ENCODE data around the gene CLNK. TPM values are rescaled to one million over a fixed set of nuclear protein-coding genes. Genes with fewer than 3 reads are reported as not detected.
A peak's percentile ranks its signal among the peaks of the same experiment; 100 is the strongest.

Gene CLNK, protein sequence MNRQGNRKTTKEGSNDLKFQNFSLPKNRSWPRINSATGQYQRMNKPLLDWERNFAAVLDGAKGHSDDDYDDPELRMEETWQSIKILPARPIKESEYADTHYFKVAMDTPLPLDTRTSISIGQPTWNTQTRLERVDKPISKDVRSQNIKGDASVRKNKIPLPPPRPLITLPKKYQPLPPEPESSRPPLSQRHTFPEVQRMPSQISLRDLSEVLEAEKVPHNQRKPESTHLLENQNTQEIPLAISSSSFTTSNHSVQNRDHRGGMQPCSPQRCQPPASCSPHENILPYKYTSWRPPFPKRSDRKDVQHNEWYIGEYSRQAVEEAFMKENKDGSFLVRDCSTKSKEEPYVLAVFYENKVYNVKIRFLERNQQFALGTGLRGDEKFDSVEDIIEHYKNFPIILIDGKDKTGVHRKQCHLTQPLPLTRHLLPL
- 0.52 TPM for total RNA-seq

DNA sequence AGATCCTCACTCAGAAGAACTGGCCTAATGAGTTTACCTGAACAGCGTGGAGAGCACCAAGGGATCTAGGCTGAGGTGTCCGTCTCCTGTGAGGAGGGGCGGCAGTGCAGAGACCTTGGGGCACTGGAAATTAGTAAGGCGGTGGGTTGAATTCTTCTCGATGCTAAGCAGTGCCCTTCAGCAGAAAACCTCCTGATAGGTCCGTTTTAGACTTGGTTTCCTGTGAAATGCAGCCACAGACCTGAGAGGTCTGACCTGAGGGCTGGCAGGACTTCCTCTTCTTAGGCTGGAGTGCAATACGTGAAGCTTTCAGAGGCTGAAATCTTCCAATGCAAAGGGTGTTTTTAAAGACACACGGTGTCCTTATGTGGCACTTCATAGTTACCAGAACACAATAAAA lies at the start of gene CLNK:
Gene CLNK (minus strand): TSS at position 138 of the 400 bp plus-strand sequence. CDS start 16,899 bp downstream, outside the sequence.
- Histone ChIP-seq H3K27me3 (ENCODE audit: insufficient read depth, low read length) (no peaks in the 10 kb centered on the region), H3K4me1 (ENCODE audit: insufficient read depth, low read length) (peaks cover 21% of the 10 kb centered on the region), H3K4me3 (ENCODE audit: low read length) (peak within 1 kb of the TSS; percentile 9)

DNA sequence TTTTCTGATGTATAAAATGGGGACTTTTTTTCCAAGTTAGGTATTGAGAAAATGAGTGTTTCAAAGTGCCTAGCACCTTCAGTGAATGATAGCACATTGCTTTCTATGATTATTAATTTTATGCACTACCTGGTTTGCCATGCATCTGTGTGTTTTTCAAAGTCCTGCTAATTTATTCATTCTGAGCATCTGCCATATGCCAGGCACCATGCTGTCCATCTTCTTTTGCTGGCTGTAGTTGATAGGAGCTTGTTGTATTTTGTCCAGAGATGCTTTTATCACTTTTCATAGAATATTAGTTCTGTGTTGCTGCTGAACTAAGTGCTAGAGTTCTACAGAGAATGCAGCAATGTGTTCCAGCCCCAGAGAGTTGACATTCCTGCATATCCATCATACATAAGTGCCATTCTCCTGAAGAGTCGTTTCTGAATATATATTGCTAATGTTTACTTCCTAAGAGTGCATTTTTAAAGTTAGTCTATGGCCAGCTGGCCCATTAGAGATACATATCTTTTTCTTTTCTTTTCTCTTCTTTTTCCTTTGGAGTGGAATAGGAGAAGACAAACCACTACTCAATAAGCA lies 49.0 kb upstream of the CLNK start:
- no peak overlapping the region for H3K4me3 ChIP-seq (ENCODE audit: low read length)
- H3K4me1 ChIP-seq (ENCODE audit: insufficient read depth, low read length): peaks cover 10% of the 10 kb centered on the region

More for the DNA sequence above, at the start of gene CLNK:
- no peaks in the 10 kb centered on the region for H3K9me3 ChIP-seq (ENCODE audit: low read depth, low read length)

DNA sequence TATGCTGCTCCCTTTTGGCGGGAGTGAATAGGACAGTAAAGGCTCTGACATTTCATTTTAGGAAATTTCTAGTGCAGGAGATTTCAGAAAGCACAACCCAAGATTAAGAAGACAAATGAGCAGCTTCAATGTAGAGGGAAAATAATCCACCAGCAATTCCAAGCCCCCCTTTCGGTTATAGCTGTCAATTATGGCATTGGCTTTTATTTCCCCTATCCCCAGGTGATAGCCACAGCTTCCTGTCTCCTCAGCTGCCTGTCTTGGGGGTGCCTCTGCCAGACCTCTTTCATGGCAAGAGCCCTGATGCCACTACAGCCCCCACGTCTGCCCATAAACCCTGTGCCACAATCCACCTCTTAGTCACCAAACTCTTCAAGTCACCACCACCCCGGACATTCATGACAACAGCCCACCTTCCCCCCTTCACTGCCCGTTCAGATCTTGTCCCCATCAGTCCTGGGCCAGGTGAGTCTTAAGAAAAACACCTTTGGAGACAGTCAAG lies 48.4 kb upstream of the CLNK start:
- no peak overlapping the region for H3K4me3 ChIP-seq (ENCODE audit: low read length)
- no peaks in the 10 kb centered on the region for H3K9me3 ChIP-seq (ENCODE audit: low read depth, low read length)

More for the DNA sequence above, 49.0 kb upstream of the CLNK start:
- Histone ChIP-seq H3K27me3 (ENCODE audit: insufficient read depth, low read length) (no peaks in the 10 kb centered on the region), H3K9me3 (ENCODE audit: low read depth, low read length) (no peaks in the 10 kb centered on the region)

DNA sequence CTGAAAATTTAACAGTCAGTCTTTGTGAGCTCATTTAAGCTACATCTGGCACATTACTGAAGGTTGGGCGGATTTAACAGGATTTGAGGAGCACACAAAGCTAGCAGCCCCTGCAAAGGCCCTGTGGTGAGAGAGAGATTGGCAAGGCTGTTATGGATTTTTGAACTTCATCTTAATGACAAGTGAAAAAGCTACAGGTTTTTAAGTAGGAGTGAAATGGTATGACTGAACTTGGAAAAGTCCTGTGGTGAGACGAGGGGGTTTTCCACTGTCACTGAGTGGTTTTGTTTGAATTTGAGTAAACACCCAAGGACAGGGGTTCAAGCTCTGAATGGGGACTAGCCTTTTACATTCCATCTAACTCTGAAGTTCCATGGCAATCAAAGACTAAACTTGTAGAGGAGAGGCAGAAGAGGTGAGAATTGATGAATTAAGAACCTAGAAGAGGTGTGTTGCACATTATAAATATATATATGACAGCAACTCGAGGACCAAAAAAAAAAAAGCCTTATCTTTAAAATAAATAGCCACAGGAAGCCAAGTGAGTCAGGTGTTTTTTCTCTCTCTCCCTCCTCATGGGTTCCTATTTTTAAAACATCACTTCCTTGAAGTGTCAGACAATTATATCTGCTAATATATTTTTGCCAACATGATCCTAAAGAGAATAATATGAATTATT lies 47.8 kb upstream of the CLNK start:
- Histone ChIP-seq H3K9me3 (ENCODE audit: low read depth, low read length) (no peaks in the 10 kb centered on the region), H3K27me3 (ENCODE audit: insufficient read depth, low read length) (no peaks in the 10 kb centered on the region), H3K4me3 (ENCODE audit: low read length) (no peak overlapping the region), H3K4me1 (ENCODE audit: insufficient read depth, low read length) (peaks cover 10% of the 10 kb centered on the region)

More for the DNA sequence above, 48.4 kb upstream of the CLNK start:
- Histone ChIP-seq H3K4me1 (ENCODE audit: insufficient read depth, low read length) (peaks cover 10% of the 10 kb centered on the region), H3K27me3 (ENCODE audit: insufficient read depth, low read length) (no peaks in the 10 kb centered on the region)

DNA sequence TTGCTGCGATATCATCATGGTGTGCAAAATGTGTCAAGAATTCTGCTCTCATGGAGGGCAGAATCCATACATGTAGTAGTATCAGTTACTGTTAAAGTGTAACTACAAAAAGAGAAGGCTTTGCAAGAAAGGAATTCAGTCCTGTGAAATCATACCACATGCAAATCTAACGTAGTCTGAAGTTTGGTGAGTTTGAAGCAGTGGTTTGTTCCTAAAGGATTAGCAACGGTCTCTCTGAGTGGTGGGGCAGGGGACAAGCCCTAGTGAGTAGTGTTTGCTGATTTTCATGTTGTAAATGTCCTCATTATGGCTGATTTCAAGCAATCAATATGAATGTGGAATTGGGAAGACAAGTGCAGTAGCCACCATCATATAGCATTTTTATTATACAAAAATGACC lies 47.1 kb upstream of the CLNK start:
- Histone ChIP-seq H3K4me1 (ENCODE audit: insufficient read depth, low read length) (peaks cover 10% of the 10 kb centered on the region), H3K4me3 (ENCODE audit: low read length) (no peak overlapping the region), H3K27me3 (ENCODE audit: insufficient read depth, low read length) (no peaks in the 10 kb centered on the region), H3K9me3 (ENCODE audit: low read depth, low read length) (no peaks in the 10 kb centered on the region)

DNA sequence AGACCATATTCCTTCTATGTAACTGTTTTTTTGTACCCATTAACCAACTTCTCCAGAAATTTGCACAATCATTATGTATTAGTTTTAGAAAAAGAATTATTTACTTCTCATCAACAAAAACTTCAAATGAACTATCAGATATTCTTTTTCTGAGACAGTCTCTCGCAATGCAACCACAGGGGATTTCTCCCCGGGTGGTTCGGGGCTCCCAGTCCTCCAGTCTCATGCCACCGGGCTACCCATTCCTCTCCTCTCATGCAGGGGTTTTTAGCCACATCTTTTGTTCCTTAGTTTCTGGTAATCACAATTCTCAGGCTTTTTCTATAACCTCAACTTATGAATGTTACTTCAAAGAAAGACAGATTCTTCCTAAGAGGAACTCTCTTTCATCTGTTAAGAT lies 46.6 kb upstream of the CLNK start:
- H3K27me3 ChIP-seq (ENCODE audit: insufficient read depth, low read length): no peaks in the 10 kb centered on the region
- H3K4me3 ChIP-seq (ENCODE audit: low read length): no peak overlapping the region
- no peaks in the 10 kb centered on the region for H3K9me3 ChIP-seq (ENCODE audit: low read depth, low read length)
- H3K4me1 ChIP-seq (ENCODE audit: insufficient read depth, low read length): peaks cover 10% of the 10 kb centered on the region

DNA sequence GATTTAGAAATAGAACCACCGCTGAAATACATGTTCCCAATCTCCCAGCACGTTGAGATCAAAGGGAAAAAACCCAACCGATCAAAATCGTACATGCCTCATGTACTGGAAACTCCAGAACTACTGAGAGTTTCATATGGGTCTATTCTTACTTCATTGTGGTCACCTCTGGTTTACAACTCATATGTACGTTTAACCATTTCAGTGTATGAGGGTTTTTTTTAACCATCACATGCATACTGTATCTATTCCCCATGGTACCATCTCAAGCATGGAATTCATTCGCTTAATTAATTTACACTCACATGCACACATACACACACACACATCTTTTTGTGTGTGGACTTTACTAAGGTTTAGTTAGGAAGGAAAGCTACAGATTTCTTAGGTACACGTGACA lies 46.0 kb upstream of the CLNK start:
- Histone ChIP-seq H3K27me3 (ENCODE audit: insufficient read depth, low read length) (no peaks in the 10 kb centered on the region), H3K9me3 (ENCODE audit: low read depth, low read length) (no peaks in the 10 kb centered on the region), H3K4me3 (ENCODE audit: low read length) (no peak overlapping the region), H3K4me1 (ENCODE audit: insufficient read depth, low read length) (peaks cover 10% of the 10 kb centered on the region)

DNA sequence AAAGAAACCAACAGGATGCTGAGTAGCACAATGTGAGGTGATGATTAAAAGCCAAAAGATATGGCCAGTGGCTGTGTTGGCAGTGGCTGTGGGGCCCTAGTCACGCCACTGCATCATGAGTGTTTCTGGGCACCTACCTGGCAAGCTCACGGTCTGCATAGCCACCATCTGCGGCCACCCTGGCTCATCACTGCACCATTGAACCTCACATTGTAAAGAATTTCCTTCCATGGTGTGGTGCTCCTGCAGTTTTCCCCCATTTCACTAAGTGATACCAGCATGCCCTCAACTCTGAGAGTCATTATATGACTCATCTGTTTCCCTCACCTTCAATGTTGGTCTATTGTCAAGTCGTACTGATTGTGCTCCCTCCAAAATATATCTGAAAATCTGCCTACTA lies 45.5 kb upstream of the CLNK start:
- H3K27me3 ChIP-seq (ENCODE audit: insufficient read depth, low read length): no peaks in the 10 kb centered on the region
- H3K9me3 ChIP-seq (ENCODE audit: low read depth, low read length): no peaks in the 10 kb centered on the region
- peaks cover 10% of the 10 kb centered on the region for H3K4me1 ChIP-seq (ENCODE audit: insufficient read depth, low read length)
- no peak overlapping the region for H3K4me3 ChIP-seq (ENCODE audit: low read length)

DNA sequence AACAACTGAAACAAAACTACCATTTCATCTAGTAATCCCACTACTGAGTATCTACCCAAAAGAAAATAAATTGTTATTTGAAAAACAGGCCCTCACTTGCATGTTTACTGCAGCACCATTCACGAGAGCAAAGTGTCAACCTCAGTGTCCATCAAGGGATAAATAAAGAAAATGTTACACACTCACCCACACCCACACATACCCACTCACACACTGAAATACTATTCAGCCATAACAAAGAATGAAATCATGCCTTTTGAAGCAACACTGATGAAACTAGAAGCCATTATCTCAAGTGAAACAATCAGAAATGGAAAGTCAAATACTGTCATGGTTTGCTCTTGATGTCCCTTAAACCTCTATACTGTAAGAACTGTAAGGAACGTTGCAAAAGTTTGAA lies 44.8 kb upstream of the CLNK start:
- no peak overlapping the region for H3K4me3 ChIP-seq (ENCODE audit: low read length)
- H3K4me1 ChIP-seq (ENCODE audit: insufficient read depth, low read length): peaks cover 10% of the 10 kb centered on the region
- no peaks in the 10 kb centered on the region for H3K27me3 ChIP-seq (ENCODE audit: insufficient read depth, low read length)
- no peaks in the 10 kb centered on the region for H3K9me3 ChIP-seq (ENCODE audit: low read depth, low read length)

DNA sequence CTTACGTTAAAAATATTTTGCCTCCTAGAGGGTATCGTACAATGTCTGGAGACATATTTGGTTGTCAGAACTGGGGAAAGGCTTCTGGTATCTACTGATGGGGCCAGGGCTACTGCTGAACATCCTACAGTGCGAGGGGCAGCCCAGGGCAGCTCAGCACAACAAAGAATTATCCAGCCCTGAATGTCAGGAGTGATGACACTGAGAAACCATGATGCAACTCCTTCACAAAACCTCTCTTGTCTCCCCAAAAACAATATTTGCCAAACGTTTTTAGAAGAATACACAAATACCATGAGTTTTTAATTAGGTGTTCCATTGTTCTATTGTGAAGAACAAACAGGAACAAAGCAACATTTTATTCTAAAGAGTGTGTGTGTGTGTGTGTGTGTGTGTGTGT lies 43.4 kb upstream of the CLNK start:
- Histone ChIP-seq H3K27me3 (ENCODE audit: insufficient read depth, low read length) (no peaks in the 10 kb centered on the region), H3K4me1 (ENCODE audit: insufficient read depth, low read length) (peaks cover 7% of the 10 kb centered on the region), H3K9me3 (ENCODE audit: low read depth, low read length) (no peaks in the 10 kb centered on the region), H3K4me3 (ENCODE audit: low read length) (no peak overlapping the region)

DNA sequence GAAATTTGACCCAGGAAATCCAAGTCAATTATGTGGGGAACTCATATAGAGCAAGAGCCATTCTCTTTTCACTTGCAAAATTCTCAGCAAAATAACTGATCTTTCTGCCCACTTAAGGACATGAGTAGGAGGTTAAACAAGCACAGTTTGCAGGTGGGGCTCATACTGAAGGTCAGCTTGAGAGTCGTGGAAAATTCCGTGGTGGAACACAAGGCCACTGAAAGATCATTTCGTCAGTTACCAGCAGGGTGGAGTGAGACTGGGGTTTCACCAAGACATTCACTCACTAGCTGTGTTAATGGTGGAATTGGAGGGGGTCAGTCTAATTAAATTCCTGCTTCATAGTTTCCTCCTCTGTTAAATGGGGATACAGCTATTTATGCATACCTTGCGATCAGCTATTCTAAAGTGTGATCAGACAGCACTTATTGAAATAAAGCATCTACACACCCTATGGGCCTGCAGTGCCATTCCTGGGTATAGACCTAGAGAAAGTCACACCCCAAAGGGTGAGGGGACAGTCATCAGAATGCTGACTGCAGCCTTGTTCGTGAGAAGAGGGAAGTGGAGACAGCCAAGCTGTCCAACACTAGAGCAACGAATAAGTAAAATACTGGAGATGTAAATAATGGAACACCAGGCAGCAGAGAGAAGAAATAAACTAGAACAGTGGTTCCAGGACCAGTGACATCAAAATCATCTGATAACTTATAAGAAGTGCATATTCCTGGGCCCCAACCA lies 42.7 kb upstream of the CLNK start:
- no peak overlapping the region for H3K4me3 ChIP-seq (ENCODE audit: low read length)
- no peaks in the 10 kb centered on the region for H3K27me3 ChIP-seq (ENCODE audit: insufficient read depth, low read length)
- no peaks in the 10 kb centered on the region for H3K9me3 ChIP-seq (ENCODE audit: low read depth, low read length)
- H3K4me1 ChIP-seq (ENCODE audit: insufficient read depth, low read length): peaks cover 3% of the 10 kb centered on the region

DNA sequence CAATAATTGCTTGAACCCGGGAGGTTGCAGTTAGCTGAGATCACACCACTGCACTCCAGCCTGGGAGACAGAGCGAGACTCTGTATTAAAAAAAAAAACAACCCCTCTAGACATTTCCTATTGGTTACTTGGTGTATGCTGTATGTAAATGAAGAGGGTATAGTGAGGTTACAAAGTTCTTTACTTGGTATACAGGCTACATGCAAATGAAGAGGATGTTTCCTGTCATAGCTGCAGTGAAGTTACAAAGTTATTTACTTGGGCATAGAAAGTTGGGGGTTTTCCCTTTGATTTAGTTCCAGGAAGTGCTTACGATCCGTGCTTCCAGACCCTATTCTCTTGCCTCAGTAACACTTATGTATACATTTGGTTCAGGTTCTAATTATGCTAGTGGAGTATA lies 38.4 kb upstream of the CLNK start:
- no peaks in the 10 kb centered on the region for H3K9me3 ChIP-seq (ENCODE audit: low read depth, low read length)
- no peaks in the 10 kb centered on the region for H3K27me3 ChIP-seq (ENCODE audit: insufficient read depth, low read length)
- no peaks in the 10 kb centered on the region for H3K4me1 ChIP-seq (ENCODE audit: insufficient read depth, low read length)
- H3K4me3 ChIP-seq (ENCODE audit: low read length): no peak overlapping the region

DNA sequence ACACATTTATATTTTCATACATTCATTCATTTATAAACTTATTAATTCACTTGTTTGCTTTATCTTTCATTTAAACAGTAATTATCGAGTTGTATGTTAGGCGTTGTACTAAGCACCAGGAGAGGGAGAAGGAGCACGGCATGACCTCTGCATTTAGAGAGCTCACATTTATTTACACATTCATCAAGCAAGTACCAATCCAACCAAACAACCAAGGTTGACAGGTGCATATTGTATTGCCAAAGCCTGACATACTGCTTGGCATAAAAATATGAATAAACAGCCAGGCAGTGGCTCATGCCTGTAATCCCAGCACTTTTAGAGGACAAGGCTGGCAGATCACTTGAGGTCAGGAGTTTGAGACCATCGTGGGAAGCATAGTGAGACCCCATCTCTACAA lies 37.0 kb upstream of the CLNK start:
- Histone ChIP-seq H3K9me3 (ENCODE audit: low read depth, low read length) (no peaks in the 10 kb centered on the region), H3K4me1 (ENCODE audit: insufficient read depth, low read length) (no peaks in the 10 kb centered on the region), H3K4me3 (ENCODE audit: low read length) (no peak overlapping the region), H3K27me3 (ENCODE audit: insufficient read depth, low read length) (no peaks in the 10 kb centered on the region)

DNA sequence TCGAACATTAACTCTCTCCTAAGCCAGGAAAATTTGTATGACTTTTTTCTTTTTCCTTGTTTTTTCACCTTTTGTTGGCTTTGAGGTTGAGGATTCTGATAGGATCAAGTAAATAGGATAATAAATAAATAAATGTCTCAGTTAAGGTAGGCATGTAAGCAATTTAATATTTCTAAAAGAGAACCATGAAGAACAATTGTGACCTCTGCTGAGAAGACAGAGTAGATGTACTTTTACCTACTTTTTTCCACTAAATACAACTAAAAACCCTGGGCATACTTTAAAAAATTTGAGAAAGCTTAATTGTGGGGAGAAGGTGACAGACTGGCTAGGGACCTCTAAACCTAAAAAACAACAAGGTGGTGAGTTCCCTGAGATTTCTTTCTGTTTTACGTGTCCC lies 31.6 kb upstream of the CLNK start:
- Histone ChIP-seq H3K9me3 (ENCODE audit: low read depth, low read length) (no peaks in the 10 kb centered on the region), H3K4me1 (ENCODE audit: insufficient read depth, low read length) (no peaks in the 10 kb centered on the region), H3K27me3 (ENCODE audit: insufficient read depth, low read length) (no peaks in the 10 kb centered on the region), H3K4me3 (ENCODE audit: low read length) (no peak overlapping the region)

DNA sequence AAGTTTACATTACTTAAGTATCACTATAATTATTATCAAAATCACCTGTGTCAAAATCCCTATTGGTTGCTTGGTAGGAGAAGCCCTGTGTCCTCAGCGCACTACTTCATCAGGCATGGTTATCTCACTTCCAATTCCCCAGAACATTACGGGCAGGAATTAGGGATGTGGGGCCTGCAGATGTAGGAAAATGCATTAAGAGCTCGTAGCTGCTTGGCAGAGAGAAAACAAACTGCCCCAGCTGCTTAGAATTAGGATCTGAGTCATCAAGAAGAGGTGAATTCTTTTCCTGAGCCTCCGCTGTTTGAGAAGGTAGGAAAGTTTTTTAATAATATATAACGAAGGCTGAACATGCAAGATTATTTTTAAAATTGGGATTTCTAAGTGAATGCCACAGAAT lies 31.1 kb upstream of the CLNK start:
- H3K4me3 ChIP-seq (ENCODE audit: low read length): no peak overlapping the region
- no peaks in the 10 kb centered on the region for H3K9me3 ChIP-seq (ENCODE audit: low read depth, low read length)
- H3K27me3 ChIP-seq (ENCODE audit: insufficient read depth, low read length): no peaks in the 10 kb centered on the region
- H3K4me1 ChIP-seq (ENCODE audit: insufficient read depth, low read length): no peaks in the 10 kb centered on the region
